NCI-H2196 (cell line): ENCODE data around the gene KRI1.
"Not testable (repeated sequence)": the region's sequence is repeated elsewhere in the genome, so short reads cannot be mapped to it uniquely, and the experiment has no call there.

Source experiments
- DNase-seq: peaks from one replicate; lab custom pipeline; 2025; ENCODE audit not compliant: unreplicated experiment; lab: John Stamatoyannopoulos, UW

KRI1 gene

DNA sequence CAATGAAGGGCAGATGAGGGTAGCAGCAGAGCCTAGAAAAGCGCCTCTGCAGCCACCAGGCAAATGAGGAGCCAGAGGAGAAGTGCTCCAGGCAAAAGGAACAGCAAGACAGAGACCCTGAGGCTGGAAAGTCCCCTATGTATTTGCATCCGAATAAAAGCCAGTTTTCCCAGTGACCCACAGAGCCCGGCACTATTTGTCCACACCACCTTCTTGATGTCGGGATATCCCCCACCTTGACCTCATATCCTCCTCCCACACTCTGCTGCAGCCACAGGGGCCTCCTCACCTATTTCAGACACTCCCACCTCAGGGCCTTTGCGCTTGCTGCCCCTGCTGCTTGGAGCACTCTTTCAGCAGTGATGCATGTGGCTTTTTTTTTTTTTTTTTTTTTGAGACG lies 15.5 kb downstream of the KRI1 start:
- DNase-seq: no peak

- no peak for DNase-seq
Measured at GRCh38 chr19:10549733-10550132, 16.1 kb downstream of the KRI1 start.

DNA sequence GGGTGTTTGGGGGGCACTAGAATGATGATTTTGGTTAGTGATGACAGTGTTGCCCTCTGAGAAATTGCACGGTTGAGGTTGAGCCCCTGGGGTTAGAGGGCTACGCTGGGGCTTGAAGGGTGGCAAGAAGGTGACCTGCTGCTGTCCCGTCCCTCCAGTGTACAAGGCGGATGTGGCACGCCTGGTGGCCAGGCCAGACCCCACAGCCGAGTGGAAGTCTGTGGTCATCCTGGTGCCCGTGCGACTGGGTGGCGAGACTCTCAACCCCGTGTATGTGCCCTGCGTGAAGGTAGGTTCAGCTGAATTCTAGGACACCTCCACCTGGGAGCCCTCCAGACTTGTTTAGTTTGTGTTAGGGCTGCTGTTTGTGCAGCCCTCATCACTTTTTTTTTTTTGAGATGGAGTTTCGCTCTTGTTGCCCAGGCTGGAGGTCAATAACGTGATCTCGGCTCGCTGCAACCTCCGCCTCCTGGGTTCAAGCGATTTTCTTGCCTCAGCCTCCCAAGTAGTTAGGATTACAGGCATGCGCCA lies 17.0 kb downstream of the KRI1 start:
- no peak for DNase-seq

DNA sequence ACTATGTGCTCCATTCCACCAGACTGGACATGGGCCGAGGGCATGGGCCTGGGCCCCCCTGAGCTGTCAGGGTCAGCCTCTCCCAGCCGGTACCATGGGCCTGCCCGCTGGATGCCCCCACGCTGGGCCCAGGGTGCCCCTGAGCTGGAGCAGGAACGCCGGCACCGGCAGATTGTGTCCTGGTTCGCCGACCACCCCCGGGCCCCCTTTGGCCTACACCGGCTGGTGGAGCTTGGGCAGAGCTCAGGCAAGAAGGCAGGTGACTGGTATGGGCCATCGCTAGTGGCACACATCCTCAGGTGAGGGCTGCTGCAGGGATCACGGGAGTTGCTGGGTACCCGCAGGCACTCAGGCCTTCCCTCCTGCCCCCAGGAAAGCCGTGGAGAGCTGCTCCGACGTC lies 19.0 kb downstream of the KRI1 start:
- DNase-seq: no peak

GRCh38 chr19:10544753-10545251 lies 21.0 kb downstream of the KRI1 start:
- DNase-seq: no peak

- DNase-seq: no peak
Measured at GRCh38 chr19:10544242-10544752, 21.5 kb downstream of the KRI1 start.

DNA sequence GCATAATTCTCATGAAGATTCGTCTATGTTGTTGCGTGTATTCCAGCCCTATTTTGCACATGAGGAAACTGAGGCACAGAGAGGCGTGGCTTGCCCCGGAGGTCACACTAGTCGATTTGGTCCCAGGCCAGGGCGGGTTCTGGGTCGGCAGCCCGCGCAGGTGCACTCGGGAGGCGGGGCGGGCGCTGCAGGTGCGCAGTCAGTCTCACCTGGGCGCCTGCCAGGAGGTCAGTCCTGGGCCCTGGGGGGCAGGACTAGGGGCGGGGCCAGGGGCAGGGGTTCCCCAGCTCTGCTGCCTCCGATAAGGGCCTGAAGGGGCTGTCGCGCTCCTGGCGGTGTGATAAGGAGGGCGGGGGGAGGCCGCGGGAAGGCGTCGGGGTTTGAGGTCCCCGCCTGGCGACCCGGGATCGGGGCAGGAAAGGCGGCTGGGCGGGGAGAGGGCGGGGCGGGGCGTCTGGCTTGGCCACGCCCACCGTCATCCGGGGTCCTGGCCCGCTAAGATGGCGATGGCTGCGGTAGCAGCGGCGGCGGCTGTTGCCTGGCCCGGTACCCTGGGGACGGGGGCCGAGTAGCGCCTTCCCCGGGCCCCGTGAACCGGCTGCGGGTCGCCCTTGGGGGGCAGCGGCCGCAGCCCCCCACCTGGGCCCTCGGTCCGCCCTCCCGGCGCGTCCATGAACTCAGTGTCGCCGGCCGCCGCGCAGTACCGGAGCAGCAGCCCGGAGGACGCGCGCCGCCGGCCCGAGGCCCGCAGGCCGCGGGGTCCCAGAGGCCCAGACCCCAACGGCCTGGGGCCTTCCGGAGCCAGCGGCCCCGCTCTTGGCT lies 22.2 kb downstream of the KRI1 start, which contains the start of gene ATG4D:
Gene ATG4D (plus strand): TSS at position 485 of the 822 bp plus-strand sequence. CDS start 187 bp downstream, at position 672.
- peak; percentile 94 for DNase-seq

DNA sequence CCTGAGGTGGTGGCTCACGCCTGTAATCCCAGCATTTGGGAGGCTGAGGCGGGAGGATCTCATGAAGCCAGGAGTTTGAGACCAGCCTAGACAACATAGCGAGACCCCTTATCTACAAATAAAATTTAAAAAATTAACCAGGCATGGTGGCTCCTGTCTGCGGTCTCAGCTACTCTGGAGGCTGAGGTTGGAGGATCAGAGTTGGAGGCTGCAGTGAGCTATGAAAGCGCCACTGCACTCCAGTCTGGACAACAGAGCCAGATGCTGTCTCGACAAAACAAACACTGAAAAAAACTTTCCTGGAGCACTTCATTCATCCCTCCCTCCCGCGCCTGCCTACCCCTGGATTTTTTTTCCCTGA lies 22.8 kb downstream of the KRI1 start:
- DNase-seq: peak; percentile 66

DNA sequence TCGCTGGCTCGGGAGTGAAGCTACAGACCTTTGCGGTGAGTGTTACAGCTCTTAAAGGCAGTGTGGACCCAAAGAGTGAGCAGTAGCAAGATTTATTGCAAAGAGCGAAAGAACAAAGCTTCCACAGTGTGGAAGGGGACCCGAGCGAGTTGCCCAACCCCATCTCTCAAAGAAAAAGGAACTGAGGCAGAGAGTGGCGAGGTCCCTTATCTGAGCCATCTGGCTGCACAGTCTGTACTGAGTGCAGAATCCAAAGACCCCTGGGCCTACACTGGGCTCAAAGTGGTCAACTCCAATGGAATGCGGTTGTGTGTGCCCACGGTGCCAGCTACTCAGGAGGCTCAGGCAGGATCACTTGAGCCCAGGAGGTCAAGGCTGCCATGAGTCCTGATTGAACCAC lies 26.8 kb downstream of the KRI1 start:
- not testable (repeated sequence) for DNase-seq

DNA sequence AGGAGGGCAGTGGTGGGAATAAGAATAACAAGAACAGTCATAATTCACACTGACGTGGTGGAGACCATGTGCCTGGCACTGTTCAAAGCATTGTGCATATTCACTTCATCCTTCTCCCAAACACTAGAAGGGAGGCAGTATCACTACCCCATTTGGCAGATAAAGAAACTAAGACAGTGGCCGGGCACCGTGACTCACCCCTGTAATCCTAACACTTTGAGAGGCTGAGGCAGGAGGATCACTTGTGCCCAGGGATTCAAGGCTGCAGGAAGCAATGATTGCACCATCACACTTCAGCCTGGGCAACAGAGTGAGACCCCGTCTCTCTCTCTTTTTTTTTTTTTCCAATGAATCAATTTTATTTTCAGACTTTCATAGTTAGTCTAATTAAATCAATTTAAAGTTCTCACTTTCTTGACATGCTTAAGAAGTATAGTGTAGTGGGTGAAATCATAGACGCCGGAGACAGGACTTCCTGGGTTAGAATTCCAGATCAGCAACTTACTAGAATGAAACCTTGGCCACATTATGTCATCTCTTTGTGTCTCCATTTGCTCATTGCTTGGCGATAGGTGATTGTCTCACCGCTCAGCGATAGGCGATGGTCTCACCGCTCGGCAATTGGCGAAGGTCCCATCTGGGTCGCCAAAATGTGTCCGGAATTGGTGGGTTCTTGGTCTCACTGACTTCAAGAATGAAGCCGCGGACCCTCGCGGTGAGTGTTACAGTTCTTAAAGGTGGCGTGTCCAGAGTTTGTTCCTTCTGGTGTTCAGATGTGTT lies 27.4 kb downstream of the KRI1 start:
- DNase-seq: no peak

DNA sequence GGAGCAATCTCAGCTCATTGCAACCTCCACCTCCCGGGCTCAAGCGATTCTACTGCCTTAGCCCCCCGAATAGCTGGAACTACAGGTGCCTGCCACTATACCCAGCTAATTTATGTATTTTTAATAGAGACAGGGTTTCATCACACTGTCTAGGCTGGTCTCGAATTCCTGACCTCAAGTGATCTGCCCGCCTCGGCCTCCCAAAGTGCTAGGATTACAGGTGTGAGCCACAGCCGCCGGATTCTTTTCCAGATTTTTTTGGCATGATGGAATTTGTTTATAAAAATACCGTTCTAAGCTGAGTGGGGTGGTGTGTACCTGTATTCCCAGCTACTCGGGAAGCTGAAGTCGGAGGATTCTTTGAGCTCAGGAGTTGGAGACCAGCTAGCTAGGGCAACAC lies 28.1 kb downstream of the KRI1 start:
- no peak for DNase-seq

DNA sequence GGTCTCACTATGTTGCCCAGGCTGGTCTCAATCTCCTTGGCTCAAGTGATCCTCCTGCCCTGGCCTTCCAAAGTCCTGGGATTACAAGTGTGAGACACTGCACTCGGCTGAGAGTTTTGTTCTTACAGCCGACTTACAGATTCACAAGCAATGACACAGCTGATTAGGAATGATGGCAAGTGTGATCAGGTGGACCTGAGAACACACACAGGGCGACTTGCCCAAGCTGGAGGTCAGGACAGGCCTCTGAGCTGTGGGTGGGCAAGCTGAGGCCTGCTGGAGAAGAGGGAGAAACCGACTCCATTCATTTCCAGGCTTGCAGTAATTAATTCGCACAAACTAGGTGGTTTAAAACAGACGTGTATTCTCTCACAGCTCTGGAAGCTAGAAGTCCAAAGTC lies 30.2 kb downstream of the KRI1 start:
- DNase-seq: no peak

DNA sequence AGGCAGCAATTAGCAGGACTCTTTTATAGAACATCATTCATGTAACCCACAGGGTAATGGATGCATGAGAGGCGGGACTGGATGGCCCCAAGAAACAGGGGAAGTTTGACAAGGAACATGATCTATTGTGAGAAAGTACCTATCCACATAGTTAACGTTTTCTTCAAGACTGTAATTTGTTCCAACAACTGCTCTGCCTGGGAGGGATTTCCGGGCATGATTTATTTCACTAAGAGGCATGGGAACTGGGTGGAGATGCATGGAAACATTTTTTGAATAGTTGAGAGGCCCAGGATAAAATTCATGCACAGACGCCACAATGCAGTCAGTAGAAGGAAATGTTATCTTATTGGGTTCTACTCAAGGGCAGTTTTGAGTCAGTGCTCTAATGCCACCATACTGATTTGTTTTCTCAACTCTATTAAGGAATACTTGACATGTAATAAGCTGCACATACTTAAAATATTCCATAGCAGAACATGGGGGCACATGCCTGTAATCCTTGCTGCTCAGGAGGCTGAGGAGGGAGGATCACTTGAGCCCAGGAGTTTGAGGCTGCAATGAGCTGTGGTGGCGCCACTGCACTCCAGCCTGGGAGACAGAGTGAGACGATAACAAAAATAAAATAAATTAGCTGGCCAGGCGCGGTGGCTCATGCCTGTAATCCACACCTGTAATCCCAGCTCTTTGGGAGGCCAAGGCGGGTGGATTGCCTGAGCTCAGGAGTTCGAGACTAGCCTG lies 32.0 kb downstream of the KRI1 start:
- no peak for DNase-seq

DNA sequence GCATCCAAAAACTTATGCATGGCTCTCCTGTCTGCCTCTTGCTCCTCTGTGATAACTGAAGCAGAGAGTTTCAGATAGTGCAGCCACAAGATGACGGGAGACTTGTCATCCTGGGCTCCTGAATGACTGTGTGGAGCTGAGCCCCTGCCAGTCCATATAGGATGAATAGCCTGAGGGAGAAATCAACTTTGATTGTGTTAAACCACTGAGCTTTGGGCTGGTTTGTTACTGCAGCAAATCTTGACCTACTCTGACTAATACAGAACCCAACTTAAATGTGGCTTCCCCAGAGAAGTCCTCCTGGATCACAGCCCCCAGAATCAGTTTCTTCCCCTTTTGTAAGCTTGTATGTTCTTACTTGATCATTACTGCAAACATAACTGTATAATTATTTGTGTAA lies 33.4 kb downstream of the KRI1 start:
- DNase-seq: no peak

- DNase-seq: not testable (repeated sequence)
Measured at GRCh38 chr19:10526887-10527286, 38.9 kb downstream of the KRI1 start.

GRCh38 chr19:10525636-10526035 lies 40.2 kb downstream of the KRI1 start:
- no peak for DNase-seq

DNA sequence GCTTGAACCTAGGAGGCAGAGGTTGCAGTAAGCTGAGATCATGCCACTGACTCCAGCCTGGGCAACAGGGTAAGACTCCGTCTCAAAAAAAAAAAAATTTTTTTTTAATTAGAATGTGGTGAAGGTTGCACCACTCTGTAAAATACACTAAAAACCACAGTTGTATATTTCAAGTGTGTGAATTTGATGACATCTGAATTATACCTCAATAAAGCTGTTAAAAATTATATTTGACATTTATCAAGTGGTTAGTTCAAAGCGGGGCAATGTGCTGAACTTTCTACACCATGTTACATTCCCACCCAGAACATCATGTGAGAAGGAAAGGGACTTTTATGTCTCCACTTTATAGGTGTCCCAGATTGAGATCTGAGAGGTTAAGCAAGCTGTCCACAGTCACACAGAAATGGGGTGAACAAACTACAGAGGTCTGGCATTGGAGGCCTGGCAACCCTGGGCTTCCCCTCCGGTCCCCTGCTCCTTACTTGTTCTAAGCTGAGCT lies 42.6 kb downstream of the KRI1 start:
- DNase-seq: no peak

DNA sequence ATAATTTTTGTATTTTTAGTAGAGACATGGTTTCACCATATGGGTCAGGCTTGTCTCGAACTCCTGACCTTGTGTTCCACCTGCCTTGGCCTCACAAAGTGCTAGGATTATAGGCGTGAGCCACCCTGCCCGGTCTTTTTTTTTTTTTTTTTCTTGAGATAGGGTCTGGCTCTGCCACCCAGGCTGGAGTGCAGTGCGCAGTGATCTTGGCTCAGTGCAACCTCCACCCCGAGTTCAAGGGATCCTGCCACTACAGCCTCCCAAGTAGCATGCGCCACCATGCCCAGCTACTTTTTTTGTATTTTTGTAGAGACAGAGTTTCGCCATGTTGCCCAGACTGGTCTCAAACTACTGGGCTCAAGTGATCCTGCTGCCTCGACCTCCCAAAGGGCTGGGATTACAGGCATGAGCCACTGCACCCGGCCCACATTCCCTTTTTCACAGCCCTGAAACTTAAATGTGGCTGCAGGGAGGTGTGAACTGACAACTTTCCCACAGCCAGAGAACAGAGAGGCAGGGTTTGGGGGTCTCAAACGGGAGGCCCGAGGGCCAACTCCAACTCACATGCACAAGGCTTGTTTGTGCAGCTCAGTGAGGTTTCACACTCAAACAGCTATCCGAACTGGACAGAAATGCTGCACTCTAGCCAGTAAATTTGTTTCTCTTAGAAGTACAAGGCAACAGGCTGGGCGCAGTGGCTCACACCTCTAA lies 44.2 kb downstream of the KRI1 start:
- no peak for DNase-seq

- DNase-seq: no peak
Measured at GRCh38 chr19:10520652-10521318, 45.0 kb downstream of the KRI1 start.

DNA sequence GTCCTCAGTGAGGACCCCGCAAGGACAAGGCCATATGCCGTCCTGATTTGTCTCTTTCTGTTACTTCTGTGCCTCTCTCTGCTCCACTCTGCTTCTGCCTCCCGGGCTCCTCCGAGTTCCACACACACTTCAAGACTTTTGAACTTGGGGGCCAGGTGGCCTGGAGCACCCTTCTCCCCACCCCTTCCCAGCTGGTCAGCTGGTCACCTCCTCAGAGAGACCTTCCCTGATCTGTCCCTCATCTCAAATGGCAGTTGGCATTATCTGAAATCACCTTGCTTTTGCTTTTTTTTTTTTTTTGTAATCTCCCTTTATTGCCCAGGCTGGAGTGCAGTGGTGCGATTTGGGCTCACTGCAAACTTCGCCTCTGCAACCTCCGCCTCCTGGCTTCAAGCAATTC lies 46.4 kb downstream of the KRI1 start:
- DNase-seq: no peak
